H9 (cell line): Measurements from ENCODE around the gene ALOX5AP. TPM values are rescaled to one million over a fixed set of nuclear protein-coding genes. Genes with fewer than 3 reads are reported as not detected.

Experiments
- DNase-seq: peaks from one replicate; pipeline ENCODE4 v3.0.0-alpha.2; 2017
- H2AFZ ChIP-seq: one replicate; pipeline ENCODE4 v1.6.1; 2013; ENCODE audit warnings: mild to moderate bottlenecking, low read length, control low read depth, moderate library complexity
- H2AK5ac ChIP-seq: 2 replicates; pipeline ENCODE4 v1.6.1; 2013; ENCODE audit warnings: low read length, control low read depth, mixed read lengths; ENCODE audit not compliant: insufficient read length
- H2BK120ac ChIP-seq: one replicate; pipeline ENCODE4 v1.6.1; 2013; ENCODE audit warnings: low read depth, mild to moderate bottlenecking, low read length, control low read depth, inconsistent platforms; ENCODE audit not compliant: poor library complexity, severe bottlenecking
- H2BK12ac ChIP-seq: 2 replicates; pipeline ENCODE4 v1.6.1; 2013; ENCODE audit warnings: low read length, control low read depth, mixed read lengths, low read depth; ENCODE audit not compliant: insufficient read length
- H2BK15ac ChIP-seq: 2 replicates; pipeline ENCODE4 v1.6.1; 2013; ENCODE audit warnings: low read depth, low read length, control low read depth
- H2BK20ac ChIP-seq: one replicate; pipeline ENCODE4 v1.6.1; 2013; ENCODE audit warnings: low read depth, mild to moderate bottlenecking, low read length, control low read depth, inconsistent platforms; ENCODE audit not compliant: poor library complexity, severe bottlenecking
- H2BK5ac ChIP-seq: 2 replicates; pipeline ENCODE4 v1.6.1; 2013; ENCODE audit warnings: low read length, control low read depth, mixed read lengths; ENCODE audit not compliant: insufficient read length
- H3K14ac ChIP-seq: 2 replicates; pipeline ENCODE4 v1.6.1; 2013; ENCODE audit warnings: low read length, control low read depth; ENCODE audit not compliant: insufficient read depth
- H3K18ac ChIP-seq: 2 replicates; pipeline ENCODE4 v1.6.1; 2013; ENCODE audit warnings: low read depth, mild to moderate bottlenecking, mixed read lengths, low read length, control low read depth; ENCODE audit not compliant: insufficient read length
- H3K23ac ChIP-seq: 2 replicates; pipeline ENCODE4 v1.6.1; 2013; ENCODE audit warnings: low read length, control low read depth, mixed read lengths, low read depth; ENCODE audit not compliant: insufficient read length
- H3K23me2 ChIP-seq: 2 replicates; pipeline ENCODE4 v1.6.1; 2013; ENCODE audit warnings: low read depth, mild to moderate bottlenecking, mixed read lengths, low read length, control low read depth; ENCODE audit not compliant: insufficient read length, poor library complexity, severe bottlenecking
- H3K27ac ChIP-seq: 2 replicates; pipeline ENCODE4 v1.5.1; 2013; ENCODE audit warnings: low read length, control low read depth, mixed read lengths, low read depth; ENCODE audit not compliant: insufficient read length
- H3K27me3 ChIP-seq: 2 replicates; pipeline ENCODE4 v1.6.1; 2013; ENCODE audit warnings: low read length, control low read depth, inconsistent platforms; ENCODE audit not compliant: insufficient read depth
- H3K4ac ChIP-seq: 2 replicates; pipeline ENCODE4 v1.6.1; 2013; ENCODE audit warnings: low read depth, mild to moderate bottlenecking, control low read depth, inconsistent platforms, low read length, moderate library complexity
- H3K4me1 ChIP-seq: 2 replicates; pipeline ENCODE4 v1.6.1; 2013; ENCODE audit warnings: low read length, control low read depth, inconsistent platforms; ENCODE audit not compliant: insufficient read depth
- H3K4me2 ChIP-seq: 2 replicates; pipeline ENCODE4 v1.6.1; 2013; ENCODE audit warnings: low read length, control low read depth, mixed read lengths; ENCODE audit not compliant: insufficient read length, insufficient read depth
- H3K56ac ChIP-seq: 2 replicates; pipeline ENCODE4 v1.6.1; 2013; ENCODE audit warnings: low read depth, mild to moderate bottlenecking, mixed read lengths, low read length, control low read depth; ENCODE audit not compliant: insufficient read length
- H3K79me1 ChIP-seq: 2 replicates; pipeline ENCODE4 v1.6.1; 2013; ENCODE audit warnings: low read depth, mild to moderate bottlenecking, moderate library complexity, low read length, control low read depth, inconsistent platforms; ENCODE audit not compliant: insufficient read depth, poor library complexity, severe bottlenecking
- H3K79me2 ChIP-seq: 2 replicates; pipeline ENCODE4 v1.6.1; 2013; ENCODE audit warnings: low read length, control low read depth, inconsistent platforms; ENCODE audit not compliant: insufficient read depth
- H3K9ac ChIP-seq: 2 replicates; pipeline ENCODE4 v1.6.1; 2013; ENCODE audit warnings: low read length, control low read depth, mixed read lengths; ENCODE audit not compliant: insufficient read length; ENCODE audit errors: extremely low read depth
- H3K9me3 ChIP-seq: one replicate; pipeline ENCODE4 v1.6.1; 2013; ENCODE audit warnings: low read depth, low read length, inconsistent platforms; ENCODE audit not compliant: control insufficient read depth
- H3T11ph ChIP-seq: one replicate; pipeline ENCODE4 v1.6.1; 2013; ENCODE audit warnings: mild to moderate bottlenecking, low read length, control low read depth, inconsistent platforms
- H4K20me1 ChIP-seq: one replicate; pipeline ENCODE4 v1.6.1; 2013; ENCODE audit not compliant: control insufficient read depth, insufficient read length, insufficient read depth
- H4K5ac ChIP-seq: 2 replicates; pipeline ENCODE4 v1.6.1; 2013; ENCODE audit warnings: low read depth, mild to moderate bottlenecking, mixed read lengths, low read length, control low read depth; ENCODE audit not compliant: insufficient read length
- H4K8ac ChIP-seq: replicated peaks from 2 replicates; pipeline ENCODE4 v1.6.1; 2013; ENCODE audit warnings: low read length, control low read depth, mixed read lengths, low read depth; ENCODE audit not compliant: insufficient read length
- H4K91ac ChIP-seq: 2 replicates; pipeline ENCODE4 v1.6.1; 2013; ENCODE audit warnings: low read depth, mild to moderate bottlenecking, moderate library complexity, mixed read lengths, low read length, control low read depth; ENCODE audit not compliant: insufficient read length
- H3K27ac Mint-ChIP-seq, 3 experiments: 2 replicates in 2 of 3; 3 replicates in 1 of 3; pipeline ENCODE4 v1.8.0; 2020 to 2021; ENCODE audit warnings: mixed read lengths in 3 of 3, mild to moderate bottlenecking in 1 of 3, moderate library complexity in 1 of 3
- H3K27me3 Mint-ChIP-seq: 2 replicates; pipeline ENCODE4 v1.8.0; 2021; ENCODE audit warnings: low read depth, mild to moderate bottlenecking, moderate library complexity, mixed read lengths
- H3K36me3 Mint-ChIP-seq, 3 experiments: 2 replicates in 2 of 3; 3 replicates in 1 of 3; pipeline ENCODE4 v1.8.0; 2020 to 2021; ENCODE audit warnings: low read depth in 3 of 3, mixed read lengths in 3 of 3; ENCODE audit not compliant: insufficient read depth in 1 of 3
- H3K4me1 Mint-ChIP-seq, 2 experiments: 2 replicates each; pipeline ENCODE4 v1.8.0; 2020; ENCODE audit warnings: mixed read lengths in 2 of 2
- H3K4me3 Mint-ChIP-seq, 2 experiments: 2 replicates in 1 of 2; 3 replicates in 1 of 2; pipeline ENCODE4 v1.8.0; 2020 to 2021; ENCODE audit warnings: mild to moderate bottlenecking in 2 of 2, mixed read lengths in 2 of 2, moderate library complexity in 1 of 2
- H3K9me3 Mint-ChIP-seq, 2 experiments: 2 replicates in 1 of 2; 3 replicates in 1 of 2; pipeline ENCODE4 v1.8.0; 2020; ENCODE audit warnings: mild to moderate bottlenecking in 2 of 2, mixed read lengths in 2 of 2, moderate library complexity in 1 of 2
- WGBS: extraction: QIAGEN DNeasy Blood & Tissue Kit; methylation state at CpG from one replicate; pipeline ENCODE4 v1.1.7; 2013; ENCODE audit warnings: missing lambda C conversion rate, low lambda C conversion rate, mixed read lengths; ENCODE audit not compliant: insufficient read length; ENCODE audit errors: extremely low coverage; 5-methylcytosine and 5-hydroxymethylcytosine counted together
- total RNA-seq: library from RNA; stranded (reverse); gene quantifications from 2 replicates; pipeline ENCODE4 v1.2.1, GENCODE V29; 2021
- TF ChIP-seq, protein P1 (sequence below): fragments of 200-600 bp; sonication (generic); conservative IDR thresholded peaks from 3 replicates; pipeline ENCODE4 v1.8.0; 2021; ENCODE audit warnings: antibody characterized with exemption, mild to moderate bottlenecking

Gene ALOX5AP
- total RNA-seq, 1 experiment from 2014 or later: not detected

DNA sequence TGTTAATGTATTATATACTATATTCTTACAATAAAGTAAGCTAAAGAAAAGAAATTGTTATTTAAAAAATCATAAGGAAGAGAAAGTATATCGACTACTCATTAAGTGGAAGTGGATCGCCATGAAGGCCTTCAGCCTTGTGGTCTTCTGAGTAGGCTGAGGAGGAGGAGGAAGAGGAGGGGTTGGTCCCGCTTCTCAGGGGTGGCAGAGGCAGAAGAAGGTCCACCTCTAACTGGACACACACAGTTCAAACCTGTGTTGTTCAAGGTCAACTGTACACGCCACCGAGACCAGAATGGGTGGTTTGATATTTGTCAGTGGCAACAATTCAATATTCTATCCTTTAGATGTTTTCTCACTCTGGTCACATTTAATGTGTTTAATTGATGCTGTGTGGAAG, 67.2 kb downstream of the ALOX5AP start:
- no peak overlapping the region for H3K9ac ChIP-seq
- H3K4me2 ChIP-seq: no peak overlapping the region
- no peak overlapping the region for H4K5ac ChIP-seq
- no peak overlapping the region for H3K14ac ChIP-seq
- H3K27me3 Mint-ChIP-seq: peaks cover 10% of the 10 kb centered on the region
- H3K4me1 Mint-ChIP-seq: peaks cover 19 to 20% of the 10 kb centered on the region in 2 experiments
- no peaks in the 10 kb centered on the region for H3K36me3 Mint-ChIP-seq
- H3K23ac ChIP-seq: no peak overlapping the region
- no CpG with 5 or more reads among the region's 5 CpGs for WGBS
- H3K23me2 ChIP-seq: no peaks in the 10 kb centered on the region
- H3K18ac ChIP-seq: no peak overlapping the region
- H3K56ac ChIP-seq: no peak overlapping the region
- no peak overlapping the region for H4K91ac ChIP-seq
- no peak overlapping the region for H2BK20ac ChIP-seq
- no peaks in the 10 kb centered on the region; the same call in 1 of the 2 replicates for H3K4me1 ChIP-seq
- no peaks in the 10 kb centered on the region for H4K20me1 ChIP-seq
- no peak overlapping the region for H3T11ph ChIP-seq
- H3K9me3 Mint-ChIP-seq: no peaks in the 10 kb centered on the region
- no peak overlapping the region for H2AFZ ChIP-seq
- no peak overlapping the region for H2BK15ac ChIP-seq
- H2BK120ac ChIP-seq: no peak overlapping the region
- H2AK5ac ChIP-seq: no peak overlapping the region
- H2BK5ac ChIP-seq: no peak overlapping the region
- H3K4me3 Mint-ChIP-seq: no peak overlapping the region
- H2BK12ac ChIP-seq: no peak overlapping the region
- no peaks in the 10 kb centered on the region for H3K79me1 ChIP-seq
- no peaks in the 10 kb centered on the region for H3K9me3 ChIP-seq
- H3K27ac Mint-ChIP-seq: no peak overlapping the region
- H3K79me2 ChIP-seq: no peaks in the 10 kb centered on the region
- H3K27ac ChIP-seq: no peak overlapping the region
- no peak overlapping the region for H4K8ac ChIP-seq
- no peak for DNase-seq
- no peak overlapping the region for H3K4ac ChIP-seq
- TF ChIP-seq, protein P1, sequence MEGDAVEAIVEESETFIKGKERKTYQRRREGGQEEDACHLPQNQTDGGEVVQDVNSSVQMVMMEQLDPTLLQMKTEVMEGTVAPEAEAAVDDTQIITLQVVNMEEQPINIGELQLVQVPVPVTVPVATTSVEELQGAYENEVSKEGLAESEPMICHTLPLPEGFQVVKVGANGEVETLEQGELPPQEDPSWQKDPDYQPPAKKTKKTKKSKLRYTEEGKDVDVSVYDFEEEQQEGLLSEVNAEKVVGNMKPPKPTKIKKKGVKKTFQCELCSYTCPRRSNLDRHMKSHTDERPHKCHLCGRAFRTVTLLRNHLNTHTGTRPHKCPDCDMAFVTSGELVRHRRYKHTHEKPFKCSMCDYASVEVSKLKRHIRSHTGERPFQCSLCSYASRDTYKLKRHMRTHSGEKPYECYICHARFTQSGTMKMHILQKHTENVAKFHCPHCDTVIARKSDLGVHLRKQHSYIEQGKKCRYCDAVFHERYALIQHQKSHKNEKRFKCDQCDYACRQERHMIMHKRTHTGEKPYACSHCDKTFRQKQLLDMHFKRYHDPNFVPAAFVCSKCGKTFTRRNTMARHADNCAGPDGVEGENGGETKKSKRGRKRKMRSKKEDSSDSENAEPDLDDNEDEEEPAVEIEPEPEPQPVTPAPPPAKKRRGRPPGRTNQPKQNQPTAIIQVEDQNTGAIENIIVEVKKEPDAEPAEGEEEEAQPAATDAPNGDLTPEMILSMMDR: no peak
- H3K27me3 ChIP-seq: no peaks in the 10 kb centered on the region
